Measurements from ENCODE around the gene ZBTB25. TPM values are rescaled to one million over a fixed set of nuclear protein-coding genes. Genes with fewer than 3 reads are reported as not detected.

The ZBTB25 gene
- polyA plus RNA-seq, 1 experiment, result 6.1 TPM

- CTCF ChIA-PET, result interaction anchor here (1.8 to 2.2 kb wide), 2 partner anchors 12 to 73 kb away, joined by 4 to 15 read pairs; no protein-coding TSS in a partner anchor
- Histone ChIP-seq H3K36me3 (ENCODE audit: control insufficient read depth, insufficient read depth, low read length) (peaks cover 1% of the 10 kb centered on the region), H3K4me3 (ENCODE audit: low read depth, low read length) (no peak overlapping the region), H3K27me3 (ENCODE audit: control insufficient read depth, insufficient read depth, low read length) (no peaks in the 10 kb centered on the region)
- DNase-seq (ENCODE audit: low read depth), result no peak
- no peak for TF ChIP-seq CTCF (IDR thresholded peaks at IDR 0.05; ENCODE audit: insufficient read depth, low read depth, low read length)
- POLR2A ChIA-PET, result no interaction called here
Measured at GRCh38 chr14:64417771-64418125, 85.9 kb downstream of the ZBTB25 start.

GRCh38 chr14:64417055-64417770 is 86.4 kb downstream of the ZBTB25 start:
- CTCF ChIA-PET, result interaction anchor here (1.1 to 2.2 kb wide), 4 partner anchors 9 to 73 kb away, joined by 3 to 15 read pairs (median 4); partner anchors contain the start of gene MTHFD1
- TF ChIP-seq CTCF (IDR thresholded peaks at IDR 0.05; ENCODE audit: insufficient read depth, low read depth, low read length), result no peak
- H3K36me3 ChIP-seq (ENCODE audit: control insufficient read depth, insufficient read depth, low read length), result peaks cover 1% of the 10 kb centered on the region
- POLR2A ChIA-PET, result no interaction called here
- no peaks in the 10 kb centered on the region for H3K27me3 ChIP-seq (ENCODE audit: control insufficient read depth, insufficient read depth, low read length)
- no peak for DNase-seq (ENCODE audit: low read depth)
- no peak overlapping the region for H3K4me3 ChIP-seq (ENCODE audit: low read depth, low read length)

GRCh38 chr14:64416348-64416932 is 87.2 kb downstream of the ZBTB25 start:
- no peak for DNase-seq (ENCODE audit: low read depth)
- peaks cover 1% of the 10 kb centered on the region for H3K36me3 ChIP-seq (ENCODE audit: control insufficient read depth, insufficient read depth, low read length)
- ChIA-PET CTCF (interaction anchor here (0.6 to 2.2 kb wide), 5 partner anchors 8 to 72 kb away, joined by 3 to 15 read pairs (median 4); partner anchors contain the start of gene MTHFD1), POLR2A (no interaction called here)
- no peaks in the 10 kb centered on the region for H3K27me3 ChIP-seq (ENCODE audit: control insufficient read depth, insufficient read depth, low read length)
- no peak overlapping the region for H3K4me3 ChIP-seq (ENCODE audit: low read depth, low read length)
- no peak for TF ChIP-seq CTCF (IDR thresholded peaks at IDR 0.05; ENCODE audit: insufficient read depth, low read depth, low read length)

- DNase-seq (ENCODE audit: low read depth), result no peak
- no peaks in the 10 kb centered on the region for H3K36me3 ChIP-seq (ENCODE audit: control insufficient read depth, insufficient read depth, low read length)
- H3K27me3 ChIP-seq (ENCODE audit: control insufficient read depth, insufficient read depth, low read length), result no peaks in the 10 kb centered on the region
- POLR2A ChIA-PET, result no interaction called here
- CTCF ChIA-PET, result interaction anchor here (0.6 to 1.3 kb wide), 4 partner anchors 16 to 22 kb away, joined by 3 read pairs; no protein-coding TSS in a partner anchor
- no peak overlapping the region for H3K4me3 ChIP-seq (ENCODE audit: low read depth, low read length)
- no peak for TF ChIP-seq CTCF (IDR thresholded peaks at IDR 0.05; ENCODE audit: insufficient read depth, low read depth, low read length)
Measured at GRCh38 chr14:64412237-64412636, 91.4 kb downstream of the ZBTB25 start.

- no peaks in the 10 kb centered on the region for H3K27me3 ChIP-seq (ENCODE audit: control insufficient read depth, insufficient read depth, low read length)
- H3K36me3 ChIP-seq (ENCODE audit: control insufficient read depth, insufficient read depth, low read length), result no peaks in the 10 kb centered on the region
- no peak for TF ChIP-seq CTCF (IDR thresholded peaks at IDR 0.05; ENCODE audit: insufficient read depth, low read depth, low read length)
- ChIA-PET POLR2A (no interaction called here), CTCF (no interaction called here)
- no peak for DNase-seq (ENCODE audit: low read depth)
- no peak overlapping the region for H3K4me3 ChIP-seq (ENCODE audit: low read depth, low read length)
Measured at GRCh38 chr14:64411001-64411400, 92.6 kb downstream of the ZBTB25 start.
